ENCODE data around the gene NETO1. TPM values are rescaled to one million over a fixed set of nuclear protein-coding genes. Genes with fewer than 3 reads are reported as not detected.

Gene NETO1
- total RNA-seq, 1 experiment from 2014 or later, result 0.82 TPM

DNA sequence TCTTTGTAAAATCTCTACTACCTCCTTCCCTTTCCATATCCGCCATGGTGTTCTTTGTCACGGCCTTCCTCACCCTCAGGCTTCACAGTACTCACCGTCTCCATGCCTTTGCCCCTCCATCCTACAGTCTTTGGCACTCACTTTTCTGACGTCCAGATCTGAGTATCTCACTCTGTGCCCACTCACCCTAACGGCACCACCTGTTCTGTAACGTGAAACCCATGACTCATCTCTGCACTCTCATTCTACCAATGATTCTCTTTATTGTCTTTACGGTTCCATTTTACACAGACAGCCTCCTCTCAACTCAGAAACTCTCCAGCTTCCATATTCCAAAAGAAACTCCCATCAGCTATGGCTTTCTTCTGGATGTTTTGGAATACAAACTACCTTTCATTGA, 56.7 kb downstream of the NETO1 start:
- no peaks in the 10 kb centered on the region for H3K4me1 Mint-ChIP-seq (ENCODE audit: insufficient read depth, unreplicated experiment)
- BruUV-seq (replicated peaks), result no TSS peak
- TF ChIP-seq, protein P1, sequence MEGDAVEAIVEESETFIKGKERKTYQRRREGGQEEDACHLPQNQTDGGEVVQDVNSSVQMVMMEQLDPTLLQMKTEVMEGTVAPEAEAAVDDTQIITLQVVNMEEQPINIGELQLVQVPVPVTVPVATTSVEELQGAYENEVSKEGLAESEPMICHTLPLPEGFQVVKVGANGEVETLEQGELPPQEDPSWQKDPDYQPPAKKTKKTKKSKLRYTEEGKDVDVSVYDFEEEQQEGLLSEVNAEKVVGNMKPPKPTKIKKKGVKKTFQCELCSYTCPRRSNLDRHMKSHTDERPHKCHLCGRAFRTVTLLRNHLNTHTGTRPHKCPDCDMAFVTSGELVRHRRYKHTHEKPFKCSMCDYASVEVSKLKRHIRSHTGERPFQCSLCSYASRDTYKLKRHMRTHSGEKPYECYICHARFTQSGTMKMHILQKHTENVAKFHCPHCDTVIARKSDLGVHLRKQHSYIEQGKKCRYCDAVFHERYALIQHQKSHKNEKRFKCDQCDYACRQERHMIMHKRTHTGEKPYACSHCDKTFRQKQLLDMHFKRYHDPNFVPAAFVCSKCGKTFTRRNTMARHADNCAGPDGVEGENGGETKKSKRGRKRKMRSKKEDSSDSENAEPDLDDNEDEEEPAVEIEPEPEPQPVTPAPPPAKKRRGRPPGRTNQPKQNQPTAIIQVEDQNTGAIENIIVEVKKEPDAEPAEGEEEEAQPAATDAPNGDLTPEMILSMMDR (IDR thresholded peaks at IDR 0.05; ENCODE audit: unreplicated experiment), result no peak
- H3K36me3 Mint-ChIP-seq (ENCODE audit: insufficient read depth, unreplicated experiment), result no peaks in the 10 kb centered on the region
- no peak overlapping the region for H3K4me3 Mint-ChIP-seq (ENCODE audit: unreplicated experiment)
- H3K9me3 Mint-ChIP-seq (ENCODE audit: unreplicated experiment), result peaks cover 13% of the 10 kb centered on the region
- ChIA-PET POLR2A (no interaction called here), CTCF (no interaction called here)
- no peak for DNase-seq (ENCODE audit: unreplicated experiment)
- no peak overlapping the region for H3K27ac Mint-ChIP-seq (ENCODE audit: low read depth, unreplicated experiment)
- intact Hi-C loops (cut with micrococcal nuclease), result no loop called here
- H3K27me3 Mint-ChIP-seq (ENCODE audit: insufficient read depth, unreplicated experiment), result no peaks in the 10 kb centered on the region

DNA sequence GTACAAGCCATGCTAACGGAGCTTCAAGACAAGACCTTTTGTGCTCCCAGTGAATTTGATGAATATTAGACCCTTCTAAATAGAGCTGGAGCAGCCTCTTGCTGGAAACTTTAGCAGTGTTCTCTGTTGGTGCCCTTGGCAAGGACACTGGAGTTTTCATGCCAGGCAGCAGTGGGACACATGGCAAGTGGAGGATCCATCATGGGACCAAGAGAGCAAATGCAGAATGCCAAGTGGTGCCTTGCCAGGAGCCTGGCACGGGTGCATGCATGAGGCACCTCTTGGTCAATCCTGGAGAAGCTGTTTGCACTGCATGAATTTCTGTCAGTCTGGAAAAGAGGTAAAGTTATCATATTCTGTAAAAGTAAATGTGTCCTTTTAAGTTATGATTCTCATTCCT, 59.1 kb downstream of the NETO1 start:
- no peak for DNase-seq (ENCODE audit: unreplicated experiment)
- BruUV-seq (replicated peaks), result no TSS peak
- Mint-ChIP-seq H3K27ac (ENCODE audit: low read depth, unreplicated experiment) (no peak overlapping the region), H3K27me3 (ENCODE audit: insufficient read depth, unreplicated experiment) (no peaks in the 10 kb centered on the region), H3K9me3 (ENCODE audit: unreplicated experiment) (peaks cover 13% of the 10 kb centered on the region), H3K36me3 (ENCODE audit: insufficient read depth, unreplicated experiment) (no peaks in the 10 kb centered on the region), H3K4me3 (ENCODE audit: unreplicated experiment) (no peak overlapping the region), H3K4me1 (ENCODE audit: insufficient read depth, unreplicated experiment) (no peaks in the 10 kb centered on the region)
- ChIA-PET CTCF (interaction anchor here (0.5 kb wide), 1 partner anchor 790 kb away, joined by 3 read pairs; no protein-coding TSS in a partner anchor), POLR2A (no interaction called here)
- intact Hi-C loops (cut with micrococcal nuclease), result no loop called here
- TF ChIP-seq, protein P1 (IDR thresholded peaks at IDR 0.05; ENCODE audit: unreplicated experiment), result no peak

DNA sequence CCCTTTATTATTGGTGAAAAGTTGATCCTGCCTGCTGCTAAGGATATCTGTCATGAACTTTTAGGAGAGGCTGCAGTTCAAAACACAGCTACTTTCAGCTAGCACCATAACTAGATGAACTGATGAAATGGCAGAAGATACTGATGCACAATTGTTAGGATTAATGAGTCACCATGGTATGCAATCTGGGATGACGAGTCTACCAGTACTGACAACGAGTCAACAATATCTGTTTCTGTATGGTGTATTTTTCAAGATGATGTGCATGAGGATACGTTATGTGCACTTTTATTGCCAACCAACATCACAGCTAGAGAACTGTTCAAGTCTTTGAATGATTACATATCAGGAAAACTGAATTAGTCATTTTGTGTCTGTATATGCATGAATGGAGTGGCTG, 68.7 kb downstream of the NETO1 start:
- Mint-ChIP-seq H3K4me3 (ENCODE audit: unreplicated experiment) (no peak overlapping the region), H3K36me3 (ENCODE audit: insufficient read depth, unreplicated experiment) (no peaks in the 10 kb centered on the region), H3K27me3 (ENCODE audit: insufficient read depth, unreplicated experiment) (no peaks in the 10 kb centered on the region), H3K27ac (ENCODE audit: low read depth, unreplicated experiment) (no peak overlapping the region), H3K4me1 (ENCODE audit: insufficient read depth, unreplicated experiment) (no peaks in the 10 kb centered on the region), H3K9me3 (ENCODE audit: unreplicated experiment) (peaks cover 8% of the 10 kb centered on the region)
- POLR2A ChIA-PET, result no interaction called here
- BruUV-seq (replicated peaks), result no TSS peak
- CTCF ChIA-PET, result interaction anchor here (1.0 kb wide), 1 partner anchor 337 kb away, joined by 5 read pairs; no protein-coding TSS in a partner anchor
- intact Hi-C loops (cut with micrococcal nuclease), result no loop called here
- TF ChIP-seq, protein P1 (IDR thresholded peaks at IDR 0.05; ENCODE audit: unreplicated experiment), result no peak
- peak; percentile 21 for DNase-seq (ENCODE audit: unreplicated experiment)

DNA sequence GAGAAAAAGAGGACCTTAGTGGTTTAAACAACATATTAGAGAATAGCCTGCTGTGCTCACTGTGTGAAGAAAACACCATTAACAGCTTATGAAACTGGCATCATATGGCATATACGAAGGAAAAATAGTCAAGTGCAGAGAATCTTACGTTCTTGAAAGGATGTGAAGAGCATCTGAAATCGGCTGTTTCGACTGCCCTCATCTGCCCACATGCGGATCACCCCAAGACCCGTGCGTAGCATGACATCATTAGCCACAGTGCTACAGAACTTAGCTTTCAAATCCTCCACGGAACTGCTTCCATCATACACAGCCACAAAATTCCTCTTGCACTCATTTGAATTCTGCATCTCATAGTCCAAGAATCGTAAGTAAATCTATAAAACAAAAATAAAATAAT, 84.3 kb downstream of the NETO1 start:
- BruUV-seq (replicated peaks), result no TSS peak
- ChIA-PET CTCF (interaction anchor here (0.8 kb wide), 1 partner anchor 1059 kb away, joined by 3 read pairs; no protein-coding TSS in a partner anchor), POLR2A (no interaction called here)
- H3K4me3 Mint-ChIP-seq (ENCODE audit: unreplicated experiment), result no peak overlapping the region
- no peaks in the 10 kb centered on the region for H3K36me3 Mint-ChIP-seq (ENCODE audit: insufficient read depth, unreplicated experiment)
- no peaks in the 10 kb centered on the region for H3K4me1 Mint-ChIP-seq (ENCODE audit: insufficient read depth, unreplicated experiment)
- intact Hi-C loops (cut with micrococcal nuclease), result no loop called here
- no peaks in the 10 kb centered on the region for H3K9me3 Mint-ChIP-seq (ENCODE audit: unreplicated experiment)
- no peak for DNase-seq (ENCODE audit: unreplicated experiment)
- no peaks in the 10 kb centered on the region for H3K27me3 Mint-ChIP-seq (ENCODE audit: insufficient read depth, unreplicated experiment)
- H3K27ac Mint-ChIP-seq (ENCODE audit: low read depth, unreplicated experiment), result no peak overlapping the region
- TF ChIP-seq, protein P1 (IDR thresholded peaks at IDR 0.05; ENCODE audit: unreplicated experiment), result no peak
